Umbilical cord (tissue), 2 donors: ENCODE data around the gene LSS. TPM values are rescaled to one million over a fixed set of nuclear protein-coding genes. Genes with fewer than 3 reads are reported as not detected.
"Not testable (repeated sequence)": the region's sequence is repeated elsewhere in the genome, so short reads cannot be mapped to it uniquely, and the experiment has no call there.

Source experiments
- DNase-seq: peaks from one replicate; pipeline ENCODE4 v3.0.0-alpha.2; 2015; ENCODE audit warnings: low spot score
- total RNA-seq: library from RNA; depleted of rRNA; stranded (reverse); fragments of >200 nt; gene quantifications from one replicate; pipeline ENCODE4 v1.2.3, GENCODE V29; 2014; ENCODE audit warnings: low replicate concordance; ENCODE audit not compliant: insufficient read depth

Gene LSS
- total RNA-seq, 1 donor from 2014 or later: 53.2 TPM

- DNase-seq: not testable (repeated sequence)
Measured at GRCh38 chr21:46170436-46171193, 58.0 kb downstream of the LSS start.

- DNase-seq: no peak
Measured at GRCh38 chr21:46168659-46169386, 59.8 kb downstream of the LSS start.

DNA sequence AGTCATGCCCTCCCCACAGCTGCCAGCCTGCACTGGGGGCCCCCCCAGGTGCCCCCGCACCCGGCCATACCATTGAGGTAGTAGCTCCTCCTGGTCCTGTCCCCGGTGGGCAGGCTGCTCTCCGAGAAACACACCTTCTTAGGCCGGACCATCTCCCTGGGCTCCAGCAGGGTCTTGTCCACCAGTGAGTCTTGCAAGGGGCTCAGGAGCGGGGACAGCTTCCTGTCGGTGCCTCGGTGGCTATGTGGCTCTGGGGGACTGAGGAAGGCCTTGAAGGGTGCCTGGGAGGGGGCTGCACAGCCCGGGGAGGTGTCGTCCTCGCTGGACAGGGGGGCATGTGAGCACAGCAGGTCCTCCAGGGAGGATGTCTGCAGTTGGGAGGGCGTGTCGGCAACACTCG lies 60.3 kb downstream of the LSS start:
- no peak for DNase-seq

DNA sequence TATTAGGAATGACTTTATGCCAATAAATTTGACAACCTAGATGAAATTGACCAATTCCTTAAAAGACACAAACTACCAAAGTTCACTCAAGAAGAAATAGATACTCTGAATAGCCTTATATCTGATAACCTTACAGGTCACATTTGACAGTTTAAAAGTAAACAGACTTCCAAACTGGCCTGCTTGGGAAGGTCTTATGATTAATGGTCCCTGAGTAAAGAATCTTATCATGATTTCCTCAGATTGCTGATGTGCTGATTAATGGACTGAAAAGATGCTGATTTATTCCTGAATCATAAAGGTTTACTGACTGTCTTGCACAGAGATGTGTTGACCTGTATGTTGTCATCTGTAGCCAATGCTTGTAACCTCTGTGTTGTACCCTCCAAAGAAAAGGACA lies 63.5 kb downstream of the LSS start:
- DNase-seq: no peak

- DNase-seq: no peak
Measured at GRCh38 chr21:46163380-46163779, 65.2 kb downstream of the LSS start.

- no peak for DNase-seq
Measured at GRCh38 chr21:46161633-46162592, 66.7 kb downstream of the LSS start.

- no peak for DNase-seq
Measured at GRCh38 chr21:46160907-46161632, 67.5 kb downstream of the LSS start.

DNA sequence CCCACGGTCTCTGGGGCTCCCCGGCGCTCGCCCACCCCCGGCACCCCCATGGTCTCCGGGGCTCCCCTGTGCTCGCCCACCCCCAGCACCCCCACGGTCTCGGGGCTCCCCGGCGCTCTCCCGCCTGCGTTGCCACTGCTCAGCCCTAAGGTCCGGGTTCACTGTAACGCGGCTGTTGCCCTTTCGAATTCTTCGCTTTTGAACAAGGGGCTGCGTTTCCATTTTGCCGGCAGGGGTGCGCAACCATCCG lies 68.0 kb downstream of the LSS start:
- DNase-seq: no peak

- DNase-seq: no peak
Measured at GRCh38 chr21:46159841-46160656, 68.5 kb downstream of the LSS start.

GRCh38 chr21:46159390-46159789 lies 69.2 kb downstream of the LSS start:
- no peak for DNase-seq

DNA sequence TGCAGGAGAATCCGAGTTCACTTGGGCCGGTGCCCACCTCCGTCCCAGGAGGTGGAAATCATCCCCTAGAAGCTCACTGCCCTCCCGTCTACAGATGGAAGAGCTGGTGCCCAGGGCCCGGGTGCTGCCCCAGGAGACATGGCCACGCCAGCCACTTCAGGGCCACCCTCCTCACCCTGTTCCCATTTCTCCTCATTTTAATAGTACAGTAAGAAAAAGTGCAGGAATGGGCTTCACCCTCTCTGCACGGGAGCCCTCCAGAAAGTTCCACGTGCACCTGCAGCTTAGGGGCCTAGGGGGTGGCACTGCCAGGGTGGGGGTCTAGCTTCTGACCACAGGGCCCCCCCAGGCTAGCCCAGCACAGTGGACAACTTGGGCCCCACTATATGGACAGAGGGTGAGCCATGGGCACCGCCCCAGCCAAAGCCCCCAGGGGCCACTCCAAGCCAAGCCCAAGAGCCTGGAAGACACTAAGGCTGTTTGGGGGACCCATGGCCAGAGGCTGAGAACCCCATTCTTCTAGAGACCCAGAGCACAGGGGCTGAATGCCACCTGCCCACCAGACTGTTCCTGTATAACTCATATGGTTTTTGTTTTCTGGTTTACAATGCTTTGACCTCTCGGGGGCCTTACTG lies 69.8 kb downstream of the LSS start:
- no peak for DNase-seq

GRCh38 chr21:46157987-46158451 lies 70.6 kb downstream of the LSS start:
- no peak for DNase-seq

DNA sequence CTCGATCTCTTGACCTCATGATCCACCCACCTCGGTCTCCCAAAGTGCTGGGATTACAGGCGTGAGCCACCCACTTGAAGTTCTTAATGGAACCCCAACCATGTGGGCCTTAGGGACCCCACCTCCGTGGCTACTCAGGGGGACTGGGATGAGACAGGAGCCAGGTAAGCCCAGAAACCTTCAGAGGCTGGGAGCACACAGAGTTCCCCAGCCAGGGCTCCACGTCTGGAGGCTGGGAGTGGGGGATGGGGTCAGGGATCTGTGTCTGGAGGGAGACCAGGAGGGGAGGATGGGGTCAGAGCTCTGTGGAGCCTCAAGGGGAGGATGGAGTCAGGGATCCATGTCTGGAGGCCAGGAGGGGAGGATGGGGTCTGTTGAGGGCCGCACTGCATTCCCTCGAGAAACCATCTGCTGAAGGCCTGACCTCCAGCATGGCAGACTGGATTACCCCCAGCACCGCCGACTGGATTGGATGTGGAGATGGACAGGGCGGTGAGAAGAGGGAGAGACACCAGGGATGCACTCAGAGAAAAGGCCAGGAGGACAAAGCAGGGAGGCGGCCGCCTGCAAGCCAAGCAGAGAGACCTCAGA lies 71.1 kb downstream of the LSS start:
- no peak for DNase-seq

- no peak for DNase-seq
Measured at GRCh38 chr21:46156678-46157077, 71.9 kb downstream of the LSS start.

DNA sequence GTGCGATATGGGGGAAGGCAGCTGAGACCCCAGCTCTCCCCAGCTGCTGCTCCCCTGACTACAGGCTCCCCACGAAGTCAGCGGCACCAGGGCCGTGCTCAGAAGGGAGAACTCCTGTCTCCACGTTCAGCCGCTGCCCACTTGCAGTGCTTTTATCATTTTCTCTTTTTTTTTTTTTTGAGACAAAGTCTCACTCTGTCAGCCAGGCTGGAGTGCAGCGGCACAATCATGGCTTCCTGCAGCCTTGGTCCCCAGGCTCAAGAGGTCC lies 72.3 kb downstream of the LSS start:
- no peak for DNase-seq

- DNase-seq: no peak
Measured at GRCh38 chr21:46155514-46156377, 72.8 kb downstream of the LSS start, which contains the start of gene FTCD. TSS of gene FTCD (minus strand) at chr21:46155579. CDS start at chr21:46155523, 56 bp downstream.

GRCh38 chr21:46154955-46155513 lies 73.5 kb downstream of the LSS start:
- no peak for DNase-seq

DNA sequence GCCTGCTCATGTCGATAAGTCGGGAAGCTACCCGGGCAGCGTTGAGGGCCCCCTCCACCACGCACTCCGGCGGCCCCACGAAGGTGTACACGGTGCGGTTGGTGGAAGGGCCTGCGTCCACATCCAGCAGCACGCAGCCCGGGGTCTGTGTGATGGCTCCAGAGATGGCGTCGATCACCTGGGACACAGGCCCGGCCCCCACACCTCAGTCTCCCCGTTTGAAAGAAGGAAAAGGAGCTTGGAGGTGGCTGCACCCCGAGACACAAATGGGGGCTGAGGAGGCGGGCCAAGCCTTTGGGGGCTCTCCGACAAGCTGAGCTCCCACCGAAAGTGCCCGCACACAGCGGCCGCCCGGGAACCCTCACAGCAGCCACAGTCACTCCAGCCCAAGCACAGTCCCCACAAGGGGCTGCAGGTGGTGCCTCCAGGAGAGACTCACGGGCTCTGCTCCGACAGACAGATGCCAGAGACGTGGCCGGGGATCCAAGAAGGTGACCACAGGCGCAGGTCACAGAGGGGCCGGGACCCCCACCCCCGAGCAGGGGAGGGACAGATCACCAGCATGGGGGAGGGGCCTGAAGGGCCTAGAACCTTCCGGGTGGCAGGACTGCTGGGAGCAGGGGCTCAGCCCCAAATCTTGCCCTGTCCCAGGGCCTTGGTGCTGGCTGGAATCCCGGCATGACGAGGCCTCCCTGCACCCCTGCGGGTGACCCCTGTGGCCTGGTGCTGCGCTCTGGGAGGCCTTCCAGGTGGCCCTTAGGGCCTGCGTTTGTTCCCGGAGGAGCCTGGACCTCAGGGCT lies 74.2 kb downstream of the LSS start:
- no peak for DNase-seq
